Spleen (tissue), 7 donors: ENCODE measurements around the gene CCDC137.

Experiments used
- CTCF ChIP-seq, 11 experiments: fragments of 200-600 bp in 7 of 11; fragments of 450-650 bp in 4 of 11; sonication (generic) in 4 of 11; IDR thresholded peaks in 8 of 11; conservative IDR thresholded peaks in 3 of 11; 1 replicate in 7 of 11; 2 replicates in 4 of 11; pipeline versions ENCODE4 v1.4.0 to v1.8.0; 2016 to 2021; ENCODE audit warnings: antibody characterized with exemption in 11 of 11, inconsistent platforms in 4 of 11, mild to moderate bottlenecking in 1 of 11
- POLR2A ChIP-seq, 3 donors: fragments of 450-650 bp; IDR thresholded peaks; one replicate each; pipeline ENCODE4 v1.5.1; 2017; ENCODE audit warnings: antibody characterized with exemption in 3 of 3, mild to moderate bottlenecking in 1 of 3
- donor health status: DM: no; HTN: no; CAD: no; lungs with moderate emphysema.
- donor health status: DM: no; HTN: no; CAD: no.
- donor health status: DM: no; HTN: no; CAD: no.

- TF ChIP-seq CTCF (IDR thresholded peaks at IDR 0.05 in 8 of 11, conservative IDR thresholded peaks at IDR 0.05 in 3 of 11) (no peak), POLR2A (IDR thresholded peaks at IDR 0.05) (no peak)
These were observed 20.1 kb downstream of the CCDC137 start for GRCh38 chr17:81686614-81687013.
